ENCODE results near the gene CD34.

DNA sequence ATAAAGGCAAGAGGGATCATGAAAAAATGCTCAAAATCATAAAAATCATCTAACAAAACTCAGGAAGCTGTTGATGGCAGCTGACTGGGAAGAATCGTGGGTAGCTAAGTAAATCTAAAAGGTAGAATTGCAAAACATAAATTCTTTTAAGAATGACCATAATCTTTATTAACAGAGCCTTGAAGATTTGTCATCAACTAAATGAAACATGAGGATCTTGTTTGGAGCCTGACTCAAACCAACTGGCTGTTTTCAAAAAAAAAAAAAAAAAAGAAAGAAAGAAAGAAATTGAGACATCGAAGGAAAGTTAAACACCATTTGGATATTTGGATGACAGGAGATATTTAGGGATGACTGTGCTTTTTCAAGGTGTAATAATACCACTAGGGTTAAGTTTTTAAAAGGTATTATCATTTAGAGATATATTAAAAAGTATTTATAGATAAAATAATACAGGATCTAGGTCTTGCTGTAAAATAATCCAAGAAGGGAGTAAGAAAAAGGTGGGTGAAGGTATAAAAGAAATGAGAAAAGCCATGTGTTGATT, 48.6 kb downstream of the CD34 start:
- TF ChIP-seq POLR2A (IDR thresholded peaks at IDR 0.05; ENCODE audit: low read depth, low read length) (no peak), POLR2AphosphoS5 (IDR thresholded peaks at IDR 0.05; ENCODE audit: low read depth, low read length) (no peak)
